Left colon (tissue), 2 donors: ENCODE data around the gene STK32A. TPM values are rescaled to one million over a fixed set of nuclear protein-coding genes. Genes with fewer than 3 reads are reported as not detected.

Source experiments
- ATAC-seq: fragments of 200-7000 bp; cut with Tn5 transposase; one replicate; pipeline ENCODE4 v1.9.1; 2020; ENCODE audit warnings: mild to moderate bottlenecking, moderate library complexity
- DNase-seq, 2 donors: peaks; one replicate each; pipeline ENCODE4 v3.0.0-alpha.2; 2020
- intact Hi-C, 2 donors: fragments of 100-400 bp; cut with DNase I in 1 of 2; cut with micrococcal nuclease in 1 of 2; formaldehyde crosslinking; loops; one replicate each; pipeline versions ENCODE4 v1.11.2 to v1.14.0; 2022; cut with DNase I, micrococcal nuclease
- total RNA-seq, 2 donors: library from RNA; stranded (reverse); fragmentation: NEBNext Ultra II Directional; extraction: Animal tissue kit (Norgen Biotek cat#: 25700); gene quantifications; one replicate each; pipeline ENCODE4 v1.2.1, GENCODE V29; 2021
- donor health status: DM: no; HTN: no; CAD: no.
- donor health status: DM: yes; HTN: yes; CAD: no.

STK32A gene
- total RNA-seq, 2 donors from 2014 or later = 0.06 to 0.64 TPM

DNA sequence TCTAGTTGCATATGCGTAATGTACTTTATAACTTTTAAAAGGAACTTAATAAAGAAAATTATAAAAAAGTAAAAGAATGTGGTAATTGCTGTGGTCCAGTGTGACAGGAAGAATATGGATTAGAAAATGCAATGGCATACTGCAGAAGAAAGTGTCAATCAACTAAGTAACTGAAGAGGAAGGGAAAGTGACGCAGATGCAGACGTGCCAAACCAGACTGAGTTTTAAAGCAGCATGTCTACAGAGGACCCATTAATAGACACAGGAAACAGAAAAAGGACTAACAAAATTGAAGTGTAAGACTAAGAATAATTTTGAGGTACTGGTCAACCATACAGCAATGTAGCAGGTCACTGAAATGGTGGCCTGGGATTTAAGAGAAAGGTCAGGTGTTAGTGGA, 201.8 kb downstream of the STK32A start:
- ATAC-seq (no peak), DNase-seq (no peak)
- intact Hi-C loops = no loop called here

DNA sequence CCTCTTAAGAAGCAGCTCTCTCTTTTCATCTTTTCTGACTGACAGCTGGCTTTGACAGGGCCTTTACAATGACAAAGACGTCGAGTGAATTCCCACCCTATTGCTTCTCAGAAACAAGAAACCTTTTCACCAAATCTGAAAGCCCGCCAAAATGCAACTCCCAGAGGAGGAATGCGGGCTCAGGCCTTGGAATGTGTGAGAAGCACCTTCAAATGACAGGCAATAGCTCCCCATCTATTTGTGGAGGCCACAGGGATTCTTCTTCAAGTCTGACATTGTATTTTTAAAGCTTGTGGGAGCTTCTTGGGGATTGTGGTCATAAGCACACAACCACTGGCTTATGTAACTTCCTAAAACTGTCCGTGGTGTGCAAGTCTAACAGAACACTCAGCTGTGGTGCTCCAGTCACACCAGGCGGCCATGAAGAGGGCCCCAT, 202.4 kb downstream of the STK32A start:
- intact Hi-C loops = no loop called here
- no peak for ATAC-seq
- DNase-seq = no peak
